NCI-H446 treated with DMSO at 0.1 percent for 48 hours (cell line): ENCODE data around the gene TMIGD2.
"Not testable (repeated sequence)": the region's sequence is repeated elsewhere in the genome, so short reads cannot be mapped to it uniquely, and the experiment has no call there.

Experiments used
- DNase-seq: peaks from one replicate; lab custom pipeline; 2025; lab: John Stamatoyannopoulos, UW

TMIGD2 gene

GRCh38 chr19:4266253-4267000 is 35.8 kb downstream of the TMIGD2 start:
- DNase-seq: no peak

- no peak for DNase-seq
Observed at GRCh38 chr19:4264812-4265211, 37.4 kb downstream of the TMIGD2 start.

- no peak for DNase-seq
Observed at GRCh38 chr19:4260613-4261191, 41.5 kb downstream of the TMIGD2 start.

GRCh38 chr19:4258181-4258580 is 44.0 kb downstream of the TMIGD2 start:
- no peak for DNase-seq

GRCh38 chr19:4257025-4257424 is 45.2 kb downstream of the TMIGD2 start:
- no peak for DNase-seq

- no peak for DNase-seq
Observed at GRCh38 chr19:4256563-4256962, 45.6 kb downstream of the TMIGD2 start.

GRCh38 chr19:4246767-4247593 is 55.2 kb downstream of the TMIGD2 start, which contains the start of gene YJU2:
Gene YJU2 (plus strand): TSS chr19:4247080. CDS start chr19:4247147, 67 bp downstream.
- peak; percentile 99 for DNase-seq

GRCh38 chr19:4245938-4246337 is 56.3 kb downstream of the TMIGD2 start:
- DNase-seq: not testable (repeated sequence)
